ENCODE measurements around the gene SLC9A9.

The SLC9A9 gene

GRCh38 chr3:143469159-143469558 is 379.1 kb downstream of the SLC9A9 start:
- Mint-ChIP-seq H3K36me3 (ENCODE audit: low read depth) (peaks cover 4% of the 10 kb centered on the region), H3K27ac (no peak overlapping the region), H3K9me3 (no peaks in the 10 kb centered on the region), H3K27me3 (ENCODE audit: low read depth) (no peaks in the 10 kb centered on the region), H3K4me3 (no peak overlapping the region), H3K4me1 (ENCODE audit: low read depth) (peaks cover 2% of the 10 kb centered on the region)

- Mint-ChIP-seq H3K4me1 (ENCODE audit: low read depth) (peaks cover 2% of the 10 kb centered on the region), H3K4me3 (no peak overlapping the region), H3K27me3 (ENCODE audit: low read depth) (no peaks in the 10 kb centered on the region), H3K27ac (no peak overlapping the region), H3K9me3 (no peaks in the 10 kb centered on the region), H3K36me3 (ENCODE audit: low read depth) (peaks cover 4% of the 10 kb centered on the region)
Measured at GRCh38 chr3:143465666-143466065, 382.6 kb downstream of the SLC9A9 start.

GRCh38 chr3:143464850-143465249 is 383.4 kb downstream of the SLC9A9 start:
- H3K27ac Mint-ChIP-seq, result no peak overlapping the region
- H3K27me3 Mint-ChIP-seq (ENCODE audit: low read depth), result no peaks in the 10 kb centered on the region
- no peak overlapping the region for H3K4me3 Mint-ChIP-seq
- peaks cover 2% of the 10 kb centered on the region for H3K4me1 Mint-ChIP-seq (ENCODE audit: low read depth)
- no peaks in the 10 kb centered on the region for H3K9me3 Mint-ChIP-seq
- H3K36me3 Mint-ChIP-seq (ENCODE audit: low read depth), result peaks cover 4% of the 10 kb centered on the region

GRCh38 chr3:143455480-143455879 is 392.8 kb downstream of the SLC9A9 start:
- H3K36me3 Mint-ChIP-seq (ENCODE audit: low read depth), result no peaks in the 10 kb centered on the region
- no peak overlapping the region for H3K4me3 Mint-ChIP-seq
- H3K9me3 Mint-ChIP-seq, result no peaks in the 10 kb centered on the region
- H3K27me3 Mint-ChIP-seq (ENCODE audit: low read depth), result no peaks in the 10 kb centered on the region
- H3K27ac Mint-ChIP-seq, result no peak overlapping the region
- no peaks in the 10 kb centered on the region for H3K4me1 Mint-ChIP-seq (ENCODE audit: low read depth)

GRCh38 chr3:143450632-143451031 is 397.6 kb downstream of the SLC9A9 start:
- Mint-ChIP-seq H3K36me3 (ENCODE audit: low read depth) (no peaks in the 10 kb centered on the region), H3K9me3 (no peaks in the 10 kb centered on the region), H3K4me1 (ENCODE audit: low read depth) (peaks cover 2% of the 10 kb centered on the region), H3K4me3 (no peak overlapping the region), H3K27me3 (ENCODE audit: low read depth) (no peaks in the 10 kb centered on the region), H3K27ac (no peak overlapping the region)

GRCh38 chr3:143447491-143447890 is 400.8 kb downstream of the SLC9A9 start:
- peaks cover 23% of the 10 kb centered on the region for H3K4me1 Mint-ChIP-seq (ENCODE audit: low read depth)
- H3K9me3 Mint-ChIP-seq, result no peaks in the 10 kb centered on the region
- no peak overlapping the region for H3K4me3 Mint-ChIP-seq
- H3K27me3 Mint-ChIP-seq (ENCODE audit: low read depth), result no peaks in the 10 kb centered on the region
- H3K27ac Mint-ChIP-seq, result no peak overlapping the region
- H3K36me3 Mint-ChIP-seq (ENCODE audit: low read depth), result peaks cover 1% of the 10 kb centered on the region

GRCh38 chr3:143445118-143445517 is 403.1 kb downstream of the SLC9A9 start:
- Mint-ChIP-seq H3K36me3 (ENCODE audit: low read depth) (peaks cover 3% of the 10 kb centered on the region), H3K4me3 (no peak overlapping the region)

GRCh38 chr3:143443851-143444331 is 404.4 kb downstream of the SLC9A9 start:
- Mint-ChIP-seq H3K36me3 (ENCODE audit: low read depth) (peaks cover 3% of the 10 kb centered on the region), H3K4me3 (peak overlapping the region; percentile 16), H3K27ac (peak overlapping the region; percentile 72), H3K27me3 (ENCODE audit: low read depth) (no peaks in the 10 kb centered on the region), H3K4me1 (ENCODE audit: low read depth) (peaks cover 23% of the 10 kb centered on the region), H3K9me3 (no peaks in the 10 kb centered on the region)

More at GRCh38 chr3:143445118-143445517, 403.1 kb downstream of the SLC9A9 start:
- Mint-ChIP-seq H3K27ac (peak overlapping the region; percentile 70), H3K9me3 (no peaks in the 10 kb centered on the region), H3K27me3 (ENCODE audit: low read depth) (no peaks in the 10 kb centered on the region), H3K4me1 (ENCODE audit: low read depth) (peaks cover 23% of the 10 kb centered on the region)

- Mint-ChIP-seq H3K4me3 (no peak overlapping the region), H3K27ac (no peak overlapping the region), H3K4me1 (ENCODE audit: low read depth) (peaks cover 23% of the 10 kb centered on the region)
Measured at GRCh38 chr3:143442814-143443447, 405.3 kb downstream of the SLC9A9 start.

GRCh38 chr3:143441516-143442171 is 406.6 kb downstream of the SLC9A9 start:
- H3K36me3 Mint-ChIP-seq (ENCODE audit: low read depth), result peaks cover 3% of the 10 kb centered on the region

More at GRCh38 chr3:143442814-143443447, 405.3 kb downstream of the SLC9A9 start:
- no peaks in the 10 kb centered on the region for H3K9me3 Mint-ChIP-seq
- H3K27me3 Mint-ChIP-seq (ENCODE audit: low read depth), result no peaks in the 10 kb centered on the region
- peaks cover 3% of the 10 kb centered on the region for H3K36me3 Mint-ChIP-seq (ENCODE audit: low read depth)

GRCh38 chr3:143439817-143440216 is 408.5 kb downstream of the SLC9A9 start:
- Mint-ChIP-seq H3K36me3 (ENCODE audit: low read depth) (peaks cover 3% of the 10 kb centered on the region), H3K27ac (no peak overlapping the region), H3K9me3 (no peaks in the 10 kb centered on the region), H3K27me3 (ENCODE audit: low read depth) (no peaks in the 10 kb centered on the region), H3K4me3 (no peak overlapping the region), H3K4me1 (ENCODE audit: low read depth) (peaks cover 17% of the 10 kb centered on the region)

More at GRCh38 chr3:143441516-143442171, 406.6 kb downstream of the SLC9A9 start:
- Mint-ChIP-seq H3K4me3 (no peak overlapping the region), H3K9me3 (no peaks in the 10 kb centered on the region), H3K27me3 (ENCODE audit: low read depth) (no peaks in the 10 kb centered on the region), H3K27ac (no peak overlapping the region), H3K4me1 (ENCODE audit: low read depth) (peaks cover 23% of the 10 kb centered on the region)

GRCh38 chr3:143437405-143437804 is 410.9 kb downstream of the SLC9A9 start:
- Mint-ChIP-seq H3K4me3 (no peak overlapping the region), H3K36me3 (ENCODE audit: low read depth) (peaks cover 2% of the 10 kb centered on the region)

GRCh38 chr3:143436231-143436930 is 411.9 kb downstream of the SLC9A9 start:
- Mint-ChIP-seq H3K4me1 (ENCODE audit: low read depth) (no peaks in the 10 kb centered on the region), H3K27ac (no peak overlapping the region), H3K4me3 (no peak overlapping the region), H3K36me3 (ENCODE audit: low read depth) (no peaks in the 10 kb centered on the region), H3K9me3 (no peaks in the 10 kb centered on the region), H3K27me3 (ENCODE audit: low read depth) (no peaks in the 10 kb centered on the region)

More at GRCh38 chr3:143437405-143437804, 410.9 kb downstream of the SLC9A9 start:
- Mint-ChIP-seq H3K4me1 (ENCODE audit: low read depth) (no peaks in the 10 kb centered on the region), H3K27ac (no peak overlapping the region), H3K27me3 (ENCODE audit: low read depth) (no peaks in the 10 kb centered on the region), H3K9me3 (no peaks in the 10 kb centered on the region)

- Mint-ChIP-seq H3K27ac (no peak overlapping the region), H3K4me3 (no peak overlapping the region), H3K36me3 (ENCODE audit: low read depth) (no peaks in the 10 kb centered on the region), H3K4me1 (ENCODE audit: low read depth) (no peaks in the 10 kb centered on the region), H3K27me3 (ENCODE audit: low read depth) (no peaks in the 10 kb centered on the region), H3K9me3 (no peaks in the 10 kb centered on the region)
Measured at GRCh38 chr3:143433787-143434378, 414.4 kb downstream of the SLC9A9 start.
